A549 (cell line): Measurements from ENCODE around the gene CD300A.

Experiments used
- CHD2 ChIP-seq: fragments of 150-350 bp; IDR thresholded peaks from 2 replicates; pipeline ENCODE4 v1.6.1; 2014; ENCODE audit warnings: low read length; ENCODE audit not compliant: partially characterized antibody
- CTCF ChIP-seq: fragments of >200 bp; sonication (Bioruptor Twin); formaldehyde crosslinking; IDR thresholded peaks from 3 replicates; pipeline ENCODE4 v1.5.1; 2016
- E2F6 ChIP-seq: IDR thresholded peaks from 2 replicates; pipeline ENCODE4 v1.6.1; 2012; ENCODE audit warnings: low read depth, borderline replicate concordance
- EHMT2 ChIP-seq: fragments of 200-600 bp; sonication (generic); IDR thresholded peaks from 2 replicates; pipeline ENCODE4 v1.6.1; 2016; ENCODE audit warnings: antibody characterized with exemption, low read depth, mild to moderate bottlenecking, moderate library complexity
- EP300 ChIP-seq, 2 experiments: fragments of >200 bp; sonication (Bioruptor Twin); formaldehyde crosslinking; IDR thresholded peaks; 2 replicates in 1 of 2; 3 replicates in 1 of 2; pipeline ENCODE4 v1.6.1; 2016 to 2017
- JUN ChIP-seq, 2 experiments: fragments of >200 bp; sonication (Bioruptor Twin); formaldehyde crosslinking; IDR thresholded peaks; 2 replicates in 1 of 2; 3 replicates in 1 of 2; pipeline ENCODE4 v1.6.1; 2016 to 2017
- RAD21 ChIP-seq, 2 experiments: fragments of >200 bp in 1 of 2; sonication (Bioruptor Twin) in 1 of 2; formaldehyde crosslinking in 1 of 2; IDR thresholded peaks in 1 of 2; conservative IDR thresholded peaks in 1 of 2; 2 replicates in 1 of 2; 3 replicates in 1 of 2; pipeline ENCODE4 v1.6.1; 2012 to 2018; ENCODE audit warnings: inconsistent platforms in 1 of 2
- SMC3 ChIP-seq: fragments of >200 bp; sonication (Bioruptor Twin); formaldehyde crosslinking; IDR thresholded peaks from 3 replicates; pipeline ENCODE4 v1.6.1; 2018; ENCODE audit warnings: inconsistent platforms
- ZFP36 ChIP-seq: fragments of 450-650 bp; IDR thresholded peaks from 2 replicates; pipeline ENCODE4 v1.6.1; 2014; ENCODE audit warnings: borderline replicate concordance; ENCODE audit not compliant: partially characterized antibody

- TF ChIP-seq RAD21 (conservative IDR thresholded peaks at IDR 0.05 in 1 of 2, IDR thresholded peaks at IDR 0.05 in 1 of 2) = no peak
- no peak for TF ChIP-seq CTCF
- TF ChIP-seq ZFP36 = no peak
- no peak for TF ChIP-seq JUN (IDR thresholded peaks at IDR 0.05)
- TF ChIP-seq EP300 (IDR thresholded peaks at IDR 0.05) = no peak
- TF ChIP-seq SMC3 = no peak
- TF ChIP-seq E2F6 = no peak
- no peak for TF ChIP-seq EHMT2
- no peak for TF ChIP-seq CHD2
Measured at GRCh38 chr17:74429604-74430384, 36.6 kb upstream of the CD300A start.
